AG04450 (cell line): ENCODE data around the gene CUEDC2. TPM values are rescaled to one million over a fixed set of nuclear protein-coding genes. Genes with fewer than 3 reads are reported as not detected.

Experiments
- CTCF ChIA-PET: fragments of 300-600, 350-600 bp; formaldehyde crosslinking; extraction: SDS; loops from one replicate; lab custom pipeline; 2022; ENCODE audit warnings: antibody characterized with exemption, inconsistent platforms; lab: Charles Lee
- POLR2A ChIA-PET: fragments of 350-600 bp; formaldehyde crosslinking; extraction: SDS; loops from one replicate; lab custom pipeline; 2021; ENCODE audit warnings: antibody characterized with exemption, inconsistent platforms; lab: Yijun Ruan, JAX
- DNase-seq: peaks from one replicate; pipeline ENCODE4 v3.0.0-alpha.2; 2011; ENCODE audit warnings: low read depth, low spot score
- H3K27ac ChIP-seq: one replicate; pipeline ENCODE4 v1.5.1; 2012; ENCODE audit warnings: low read depth, low read length, control low read depth
- H3K27me3 ChIP-seq: one replicate; pipeline ENCODE4 v1.6.0; 2012; ENCODE audit warnings: low read length; ENCODE audit not compliant: control insufficient read depth, insufficient read depth
- H3K4me3 ChIP-seq: 2 replicates; pipeline ENCODE4 v1.5.1; 2011; ENCODE audit warnings: mild to moderate bottlenecking, low read depth, low read length, control low read depth
- H3K9me3 ChIP-seq: 2 replicates; pipeline ENCODE4 v1.5.1; 2012; ENCODE audit warnings: low read length; ENCODE audit not compliant: control insufficient read depth, insufficient read depth
- polyA plus RNA-seq: library from polyadenylated mRNA; depleted of rRNA; stranded (reverse); fragments of >200 nt; gene quantifications from 2 replicates; pipeline ENCODE4 v1.2.3, GENCODE V29; 2011
- TF ChIP-seq, protein P1 (sequence below): IDR thresholded peaks from 2 replicates; pipeline ENCODE4 v1.5.1; 2011; ENCODE audit warnings: low read depth, low read length, control low read depth, inconsistent platforms

CUEDC2 gene
- polyA plus RNA-seq, 1 experiment, result 61.1 TPM

DNA sequence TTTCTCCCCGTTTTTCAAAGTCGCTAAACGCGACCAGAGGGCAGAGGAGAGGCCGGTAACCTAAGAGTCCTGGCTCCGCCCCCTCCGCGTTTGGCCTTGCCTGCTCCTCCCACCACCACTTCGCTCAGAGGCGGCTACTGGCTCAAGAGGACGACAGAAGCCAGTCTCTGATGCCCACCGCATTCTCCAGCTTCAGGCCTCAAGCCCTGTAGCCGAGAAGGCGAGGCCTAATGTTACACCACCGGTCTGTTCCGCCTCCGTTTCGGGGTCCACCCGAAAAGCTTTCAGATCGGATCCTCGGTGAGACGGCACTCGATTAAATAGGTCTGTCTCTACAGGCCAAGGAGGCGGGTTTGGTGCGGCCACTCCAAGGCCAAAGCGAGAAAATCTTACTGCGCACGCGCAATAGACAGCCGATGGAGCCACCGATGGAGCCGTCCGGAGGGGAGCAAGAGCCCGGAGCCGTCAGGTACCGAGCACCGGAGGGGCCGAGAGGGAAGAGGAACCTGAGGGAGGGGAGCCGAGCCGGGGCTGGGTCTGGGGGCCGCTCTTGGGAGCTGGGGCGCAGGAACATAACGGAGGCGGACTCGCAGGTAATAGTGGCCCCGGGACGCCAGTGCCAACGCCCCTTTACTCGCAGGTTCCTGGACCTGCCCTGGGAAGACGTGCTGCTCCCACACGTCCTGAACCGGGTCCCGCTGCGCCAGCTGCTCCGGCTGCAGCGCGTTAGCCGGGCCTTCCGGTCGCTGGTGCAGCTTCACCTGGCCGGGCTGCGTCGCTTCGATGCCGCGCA is 11.5 kb downstream of the CUEDC2 start, which contains the start of gene FBXL15:
Gene FBXL15, plus strand, starts transcription at position 123 of the 793 bp plus-strand sequence. Its CDS starts 294 bp downstream, at position 417.
- peak; percentile 92 for DNase-seq
- ChIA-PET POLR2A (interaction anchor here (0.5 to 3.3 kb wide), 7 partner anchors 12 to 251 kb away, joined by 3 to 31 read pairs (median 5); partner anchors contain the start of gene CUEDC2), CTCF (interaction anchor here (1.6 to 5.0 kb wide), 3 partner anchors 21 to 191 kb away, joined by 7 to 33 read pairs (median 8); no protein-coding TSS in a partner anchor)
- Histone ChIP-seq H3K9me3 (no peaks in the 10 kb centered on the region; the same call in 1 of the 2 replicates), H3K27me3 (peaks cover 22% of the 10 kb centered on the region), H3K27ac (peak within 1 kb of the TSS; percentile 84), H3K4me3 (peak within 1 kb of the TSS; percentile 92)
- TF ChIP-seq, protein P1, sequence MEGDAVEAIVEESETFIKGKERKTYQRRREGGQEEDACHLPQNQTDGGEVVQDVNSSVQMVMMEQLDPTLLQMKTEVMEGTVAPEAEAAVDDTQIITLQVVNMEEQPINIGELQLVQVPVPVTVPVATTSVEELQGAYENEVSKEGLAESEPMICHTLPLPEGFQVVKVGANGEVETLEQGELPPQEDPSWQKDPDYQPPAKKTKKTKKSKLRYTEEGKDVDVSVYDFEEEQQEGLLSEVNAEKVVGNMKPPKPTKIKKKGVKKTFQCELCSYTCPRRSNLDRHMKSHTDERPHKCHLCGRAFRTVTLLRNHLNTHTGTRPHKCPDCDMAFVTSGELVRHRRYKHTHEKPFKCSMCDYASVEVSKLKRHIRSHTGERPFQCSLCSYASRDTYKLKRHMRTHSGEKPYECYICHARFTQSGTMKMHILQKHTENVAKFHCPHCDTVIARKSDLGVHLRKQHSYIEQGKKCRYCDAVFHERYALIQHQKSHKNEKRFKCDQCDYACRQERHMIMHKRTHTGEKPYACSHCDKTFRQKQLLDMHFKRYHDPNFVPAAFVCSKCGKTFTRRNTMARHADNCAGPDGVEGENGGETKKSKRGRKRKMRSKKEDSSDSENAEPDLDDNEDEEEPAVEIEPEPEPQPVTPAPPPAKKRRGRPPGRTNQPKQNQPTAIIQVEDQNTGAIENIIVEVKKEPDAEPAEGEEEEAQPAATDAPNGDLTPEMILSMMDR, result no peak

DNA sequence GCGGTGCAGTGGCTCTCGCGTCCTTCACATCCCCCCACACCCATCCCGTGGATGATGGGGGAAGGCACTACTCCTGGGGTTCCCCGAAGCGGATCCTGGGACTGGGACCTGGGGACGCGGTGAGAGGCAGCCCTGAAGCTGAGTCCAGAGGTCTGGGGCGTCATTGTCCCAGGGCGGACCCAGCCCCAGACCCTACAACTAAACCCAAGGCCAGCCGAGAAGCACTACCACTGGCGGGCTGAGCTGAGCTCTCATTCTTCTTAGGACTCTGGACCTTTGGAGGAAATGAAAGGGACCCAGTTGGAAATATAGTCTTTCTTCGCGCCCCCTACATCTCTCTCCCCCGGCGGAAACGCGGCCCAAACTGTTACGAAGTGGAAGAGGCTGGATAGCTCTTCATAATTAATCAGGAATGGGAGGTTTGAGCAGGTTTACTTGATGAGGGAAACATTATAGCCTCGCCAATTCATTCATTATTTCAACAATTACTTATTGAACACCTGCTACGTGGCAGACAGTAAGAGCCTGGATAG is 12.1 kb downstream of the CUEDC2 start:
- ChIA-PET POLR2A (interaction anchor here (0.8 to 3.3 kb wide), 4 partner anchors 12 to 251 kb away, joined by 3 to 31 read pairs (median 8); partner anchors contain the start of gene CUEDC2), CTCF (interaction anchor here (0.8 to 5.0 kb wide), 4 partner anchors 20 to 250 kb away, joined by 4 to 33 read pairs (median 8); no protein-coding TSS in a partner anchor)
- Histone ChIP-seq H3K27me3 (peaks cover 27% of the 10 kb centered on the region), H3K4me3 (peak overlapping the region; percentile 92), H3K27ac (peak overlapping the region; percentile 84), H3K9me3 (no peaks in the 10 kb centered on the region; the same call in 1 of the 2 replicates)
- no peak for DNase-seq
- TF ChIP-seq, protein P1, result no peak

DNA sequence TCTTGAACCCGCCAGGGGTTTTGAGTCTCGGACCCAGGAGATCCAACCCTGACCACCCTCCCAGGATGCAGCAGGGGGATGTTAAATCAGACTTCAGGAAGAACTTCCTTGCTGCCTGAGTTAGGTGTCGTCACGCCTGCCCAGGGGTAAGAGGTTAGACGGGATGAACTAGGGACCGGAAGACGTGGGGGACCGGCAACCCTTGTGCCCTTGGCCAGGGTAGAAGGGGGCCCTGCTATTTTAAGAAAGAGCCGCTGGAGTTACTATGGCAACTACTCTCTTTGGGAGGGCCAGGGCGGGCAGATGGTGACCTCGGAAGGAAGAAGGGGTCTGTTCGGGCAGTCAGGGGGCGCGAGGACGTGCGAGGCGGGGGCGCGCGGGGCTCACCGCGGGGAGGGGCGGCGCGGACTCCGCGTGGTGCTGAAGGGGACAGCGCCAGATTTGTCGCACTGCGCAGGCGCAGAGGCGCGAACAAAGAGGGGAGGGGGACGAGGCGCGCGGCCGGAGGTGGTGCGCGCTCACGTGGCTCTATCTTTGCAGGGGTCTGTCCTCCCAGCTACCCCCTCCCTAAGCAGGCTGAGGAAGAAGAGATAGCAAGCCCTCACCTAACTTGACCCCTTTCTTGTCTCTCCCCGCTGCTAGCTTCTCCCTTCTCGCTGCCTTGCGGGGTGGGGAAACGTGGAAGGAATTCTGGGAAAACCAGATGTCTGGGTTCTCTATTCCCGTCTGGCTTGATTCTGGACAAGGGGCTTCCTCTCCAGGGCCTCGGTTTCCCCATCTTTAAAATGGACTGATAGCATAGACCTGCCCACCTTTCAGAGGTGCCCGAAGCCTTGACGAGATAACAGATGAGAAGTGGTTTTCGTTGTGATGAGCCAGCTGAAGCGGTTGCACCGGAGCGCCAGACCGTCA is 12.8 kb downstream of the CUEDC2 start:
- TF ChIP-seq, protein P1, result no peak
- Histone ChIP-seq H3K4me3 (peak overlapping the region; percentile 92), H3K27ac (no peak overlapping the region), H3K9me3 (no peaks in the 10 kb centered on the region; the same call in 1 of the 2 replicates), H3K27me3 (peaks cover 35% of the 10 kb centered on the region)
- ChIA-PET CTCF (interaction anchor here (0.8 to 5.0 kb wide), 4 partner anchors 20 to 250 kb away, joined by 4 to 33 read pairs (median 8); no protein-coding TSS in a partner anchor), POLR2A (no interaction called here)
- DNase-seq, result no peak

DNA sequence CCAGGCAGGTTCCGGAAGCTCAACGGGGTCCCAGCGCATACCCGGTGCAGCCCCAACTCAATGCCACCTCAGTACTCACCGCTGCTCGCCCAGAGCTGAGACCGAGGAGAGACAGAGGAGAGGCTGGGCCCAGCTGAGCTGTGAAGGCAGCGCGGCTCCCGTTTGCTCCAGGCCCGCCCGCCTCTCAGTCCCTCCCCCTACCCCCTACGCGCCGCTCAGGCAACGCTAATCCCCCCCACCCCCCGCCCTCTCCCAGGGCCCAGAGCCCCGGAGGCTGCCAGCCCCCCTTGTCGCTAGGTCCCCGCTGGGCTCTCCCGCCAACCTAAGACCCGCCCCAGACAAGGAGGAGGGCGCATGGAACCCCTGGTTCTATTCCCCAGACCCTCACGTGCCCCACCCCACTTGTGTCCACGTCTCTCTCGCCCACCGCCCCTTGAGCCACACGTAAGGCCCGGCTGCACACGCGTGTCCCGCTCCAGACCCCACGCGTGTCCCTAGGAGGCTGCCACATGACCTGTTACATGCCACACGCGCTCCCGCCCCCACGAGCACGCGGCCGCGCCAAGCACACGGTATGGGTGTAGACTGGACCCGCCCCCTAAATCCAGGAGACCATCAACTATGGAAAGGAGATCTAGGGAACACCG is 13.6 kb downstream of the CUEDC2 start, which contains the start of gene PSD:
Gene PSD, minus strand, starts transcription at position 164 of the 647 bp plus-strand sequence. CDS start 1,747 bp downstream, outside the sequence.
- Histone ChIP-seq H3K9me3 (no peaks in the 10 kb centered on the region; the same call in 1 of the 2 replicates), H3K27me3 (peaks cover 38% of the 10 kb centered on the region), H3K4me3 (peak within 1 kb of the TSS; percentile 92), H3K27ac (no peak within 1 kb of the TSS)
- no peak for DNase-seq
- POLR2A ChIA-PET, result no interaction called here
- CTCF ChIA-PET, result no interaction called here
- TF ChIP-seq, protein P1, result no peak
